Measurements from ENCODE around the gene ZBTB47.

Gene ZBTB47

DNA sequence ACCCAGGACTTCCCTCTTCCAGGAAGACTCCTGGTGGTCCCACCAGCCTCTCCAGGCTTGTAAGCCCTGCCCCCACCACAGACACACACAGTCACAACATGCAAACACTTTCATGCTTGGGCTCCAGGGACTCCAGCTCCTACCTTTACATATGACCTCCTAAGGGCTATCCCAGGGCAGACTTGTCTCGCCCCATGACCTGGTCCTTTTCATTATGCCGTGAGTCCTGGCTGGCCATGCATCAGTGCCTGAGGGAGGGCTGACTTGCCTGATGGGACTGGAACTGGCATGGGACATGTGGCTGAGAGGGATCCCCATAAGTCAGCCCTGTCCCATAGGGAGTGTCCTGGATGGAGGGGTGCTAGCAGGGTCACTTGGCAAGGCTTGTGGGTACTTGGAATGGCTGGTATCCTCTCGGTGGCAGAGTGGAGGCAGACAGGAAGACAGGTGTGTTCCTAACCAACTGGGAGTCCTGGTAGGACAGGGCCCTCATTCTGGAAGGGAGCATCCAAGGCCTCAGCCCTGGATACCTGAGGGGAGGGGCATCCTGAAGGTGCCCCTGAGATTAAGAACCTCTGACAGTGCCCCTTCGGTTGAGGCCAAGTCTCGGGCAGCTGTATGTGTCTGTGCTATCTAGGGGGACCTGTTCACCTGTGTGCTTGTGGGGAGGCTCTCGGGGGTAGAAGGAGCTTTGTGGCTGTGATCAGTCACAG lies 49.6 kb downstream of the ZBTB47 start:
- no peak overlapping the region for H3K27ac ChIP-seq
- TF ChIP-seq CTCF (IDR thresholded peaks at IDR 0.05) (no peak), ZFX (IDR thresholded peaks at IDR 0.05; ENCODE audit: borderline replicate concordance) (no peak)

GRCh38 chr3:42703695-42704025 lies 50.2 kb downstream of the ZBTB47 start:
- no peak for TF ChIP-seq ZFX (IDR thresholded peaks at IDR 0.05; ENCODE audit: borderline replicate concordance)
- no peak for TF ChIP-seq CTCF (IDR thresholded peaks at IDR 0.05)
- no peak overlapping the region for H3K27ac ChIP-seq

DNA sequence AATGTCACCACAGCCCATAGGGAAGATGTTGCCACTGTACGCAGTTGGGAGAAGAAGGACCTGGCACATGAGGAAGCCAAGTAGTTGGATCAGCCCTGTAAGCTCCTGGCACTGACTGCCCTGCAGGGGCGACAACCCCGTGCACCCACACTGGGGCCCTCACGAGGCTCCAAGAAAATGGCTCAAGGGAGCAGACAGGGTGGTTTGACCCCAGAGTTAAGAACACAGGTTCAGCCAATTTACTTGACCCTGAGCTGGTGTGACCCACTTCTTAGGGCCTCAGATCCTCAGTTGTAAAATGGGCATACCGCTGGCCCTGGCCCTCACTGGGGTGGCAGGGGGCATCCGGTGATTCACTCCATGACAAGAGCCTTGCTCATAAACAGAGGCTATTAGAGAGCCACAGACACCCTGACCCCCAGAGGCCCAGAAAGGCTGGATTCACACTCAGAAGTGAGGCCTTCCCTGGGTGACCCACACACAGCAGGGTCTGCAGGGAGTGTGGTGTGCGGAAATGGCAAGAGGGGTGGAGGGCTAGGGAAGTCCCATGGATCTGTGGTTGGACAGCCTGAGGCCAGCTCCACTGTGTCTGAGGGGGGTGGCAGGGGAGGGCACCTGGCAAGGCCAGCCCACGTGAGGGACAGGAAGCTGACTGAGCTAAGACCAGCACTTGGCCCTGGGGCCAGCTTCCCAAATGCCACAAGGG lies 50.8 kb downstream of the ZBTB47 start:
- TF ChIP-seq ZFX (IDR thresholded peaks at IDR 0.05; ENCODE audit: borderline replicate concordance) (no peak), CTCF (IDR thresholded peaks at IDR 0.05) (no peak)
- no peak overlapping the region for H3K27ac ChIP-seq

DNA sequence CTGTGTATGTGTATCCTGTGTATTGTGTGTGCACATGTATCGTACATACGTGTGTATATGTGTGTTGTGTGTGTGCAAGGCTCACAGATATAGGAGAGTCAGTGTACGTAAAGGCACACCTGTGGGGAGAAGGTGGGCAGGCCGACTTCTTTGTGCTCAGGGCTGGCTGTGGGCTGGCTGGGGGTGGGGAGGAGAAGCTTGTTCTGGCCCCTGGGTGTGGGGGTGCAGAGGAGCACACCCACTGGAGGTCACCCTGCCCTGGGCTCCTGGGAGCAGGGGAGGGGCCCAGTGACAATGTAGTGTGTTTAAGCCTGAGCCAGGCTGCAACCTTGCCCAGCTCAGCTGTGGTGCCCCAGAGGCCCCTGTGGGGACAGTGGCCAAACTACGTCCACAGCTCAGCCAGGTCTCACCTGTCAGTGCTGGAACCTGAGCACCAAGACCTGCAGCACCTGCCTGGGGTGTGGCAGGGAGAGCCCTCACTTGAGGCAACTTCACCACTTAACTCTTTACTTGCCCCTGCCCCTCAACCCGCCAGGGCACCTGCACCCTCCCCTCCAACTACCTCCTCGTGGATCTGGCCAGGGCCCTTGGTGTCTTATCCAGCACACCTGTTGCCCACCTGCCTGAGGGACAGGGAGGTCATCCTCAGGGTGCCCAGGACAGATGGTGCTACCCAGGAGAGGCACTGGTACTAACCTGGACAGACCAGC lies 51.7 kb downstream of the ZBTB47 start:
- no peak overlapping the region for H3K27ac ChIP-seq
- TF ChIP-seq CTCF (IDR thresholded peaks at IDR 0.05) = no peak
- no peak for TF ChIP-seq ZFX (IDR thresholded peaks at IDR 0.05; ENCODE audit: borderline replicate concordance)

- TF ChIP-seq CTCF (IDR thresholded peaks at IDR 0.05) (no peak), ZFX (IDR thresholded peaks at IDR 0.05; ENCODE audit: borderline replicate concordance) (no peak)
- no peak overlapping the region for H3K27ac ChIP-seq
Observed at GRCh38 chr3:42705962-42706585, 52.6 kb downstream of the ZBTB47 start.

- H3K27ac ChIP-seq = no peak overlapping the region
- no peak for TF ChIP-seq ZFX (IDR thresholded peaks at IDR 0.05; ENCODE audit: borderline replicate concordance)
Observed at GRCh38 chr3:42706721-42707619, 53.5 kb downstream of the ZBTB47 start.
